ENCODE measurements around the gene BMPER.

Gene BMPER

DNA sequence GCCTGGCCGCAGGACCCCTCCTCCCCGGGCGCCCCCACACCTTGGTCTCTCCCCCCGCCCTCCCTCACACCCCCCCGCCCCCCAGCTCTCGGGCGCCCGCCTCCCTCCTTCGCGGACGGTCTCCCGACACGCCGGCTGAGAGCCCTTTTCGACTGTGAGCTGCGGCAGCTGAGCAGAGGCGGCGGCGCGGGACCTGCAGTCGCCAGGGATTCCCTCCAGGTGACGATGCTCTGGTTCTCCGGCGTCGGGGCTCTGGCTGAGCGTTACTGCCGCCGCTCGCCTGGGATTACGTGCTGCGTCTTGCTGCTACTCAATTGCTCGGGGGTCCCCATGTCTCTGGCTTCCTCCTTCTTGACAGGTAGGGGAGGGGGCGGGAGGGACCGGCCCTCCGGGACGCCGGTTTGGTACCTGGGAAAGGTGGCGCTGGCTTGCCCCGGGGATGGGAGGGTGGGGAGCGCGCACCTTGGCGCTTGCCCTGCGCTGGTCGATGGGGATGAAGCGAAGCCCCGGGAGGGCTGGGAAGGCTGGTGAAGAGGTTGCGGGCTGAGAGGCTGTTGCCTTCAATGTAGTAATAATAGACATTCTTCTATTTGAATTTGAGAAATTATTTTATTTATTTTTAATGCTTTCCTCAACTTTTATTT lies at the start of gene BMPER:
Gene BMPER, plus strand, starts transcription at position 151 of the 644 bp plus-strand sequence. Its CDS starts 75 bp downstream, at position 226.
- peak; percentile 43 to 85 for DNase-seq

DNA sequence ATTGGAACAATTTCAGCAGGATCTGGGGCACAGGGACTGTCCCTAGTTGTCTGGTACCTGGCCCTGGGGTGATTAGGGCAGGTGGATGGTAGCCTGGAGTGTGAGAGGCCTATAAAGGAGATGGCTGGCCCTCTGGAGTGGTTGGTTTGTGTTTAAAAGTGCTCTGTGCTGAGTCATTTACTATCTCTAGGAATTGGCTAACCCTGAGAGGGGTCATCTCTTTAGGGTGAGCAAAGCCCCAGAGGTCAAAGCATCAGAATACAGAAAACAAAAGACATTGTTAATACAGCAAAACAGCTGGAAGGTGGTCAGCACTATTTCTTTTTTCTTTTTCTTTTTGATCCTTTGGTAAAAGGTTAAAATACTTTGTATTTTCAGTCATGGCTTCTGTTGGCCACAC lies 43.4 kb upstream of the BMPER start:
- no peak for DNase-seq

DNA sequence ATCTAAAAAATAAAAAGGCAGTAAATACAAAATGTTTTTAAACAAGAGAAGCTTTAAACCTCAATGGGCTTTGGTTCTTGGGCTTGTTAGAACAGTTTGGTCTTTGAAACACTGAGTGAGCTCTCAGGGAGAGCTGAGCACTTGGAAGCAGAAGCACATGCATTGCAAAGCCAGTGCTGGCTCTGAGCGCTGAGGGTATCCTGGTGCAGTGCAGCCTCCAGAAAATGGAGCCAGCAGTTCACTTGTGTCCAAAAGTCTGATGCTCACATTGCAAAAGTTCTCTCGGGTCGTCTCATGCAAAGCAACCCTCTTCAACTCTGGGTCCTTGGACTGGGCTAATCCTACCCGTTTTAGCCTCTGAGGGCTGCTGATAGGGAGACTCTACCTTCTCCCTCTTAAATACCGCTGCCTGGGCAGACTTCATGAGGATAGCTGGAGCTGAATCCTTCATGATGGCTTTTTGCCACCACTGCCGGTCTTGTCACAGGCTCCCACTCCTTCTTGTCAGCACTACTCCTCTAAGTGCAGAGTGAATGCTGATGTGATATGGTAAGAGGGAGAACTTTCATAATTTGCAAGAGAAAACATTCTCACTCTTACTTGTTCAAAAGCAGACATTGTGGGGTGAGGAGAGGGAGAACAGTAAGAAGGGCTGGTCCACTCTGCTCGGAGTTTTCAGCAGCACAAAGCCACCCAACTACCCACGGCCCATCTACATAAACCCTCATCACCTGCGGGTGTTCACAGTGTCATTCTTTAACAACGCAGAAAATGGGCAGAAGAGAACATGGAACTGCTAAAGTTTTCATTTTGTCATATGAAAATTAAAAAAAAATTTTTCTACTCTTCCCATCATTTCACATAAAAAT lies 42.2 kb upstream of the BMPER start:
- DNase-seq, result no peak

DNA sequence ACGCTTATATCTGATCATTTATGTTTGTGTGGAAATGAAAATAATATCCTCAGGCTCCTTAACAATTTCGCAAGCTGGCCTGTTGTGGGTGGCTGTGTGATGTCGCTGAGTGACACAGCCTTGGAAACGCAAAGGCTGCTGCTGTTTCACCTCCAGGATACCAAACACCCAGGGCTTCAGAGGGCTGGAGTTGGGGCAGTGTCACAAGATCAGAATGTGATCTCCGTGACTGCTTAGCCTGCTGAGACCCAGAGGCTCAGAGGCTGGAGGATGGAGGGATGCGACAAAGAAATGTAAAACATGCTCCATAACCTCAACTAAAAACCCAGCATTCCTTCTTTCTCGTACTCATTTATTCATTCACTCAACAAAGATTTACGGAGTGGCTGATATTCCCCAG lies 37.2 kb upstream of the BMPER start:
- no peak for DNase-seq

DNA sequence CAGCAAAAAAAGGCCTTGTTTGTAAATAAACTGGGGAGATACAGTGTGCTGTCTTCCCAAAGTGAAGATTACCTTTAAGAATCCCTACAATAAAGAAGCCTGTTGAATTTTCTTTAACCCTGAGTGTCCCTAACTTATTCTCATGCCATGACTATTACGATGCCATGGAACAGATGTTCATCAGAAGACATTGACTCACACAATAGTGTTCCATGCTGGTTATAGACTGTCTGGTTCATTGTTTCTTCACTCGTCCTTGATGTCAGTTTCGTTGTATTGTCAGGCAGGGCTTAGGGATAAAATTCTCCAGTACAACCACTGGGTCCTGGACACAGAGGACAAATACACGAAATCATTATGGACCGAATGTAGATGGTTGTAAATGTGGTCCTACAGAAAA lies 36.2 kb upstream of the BMPER start:
- no peak for DNase-seq

DNA sequence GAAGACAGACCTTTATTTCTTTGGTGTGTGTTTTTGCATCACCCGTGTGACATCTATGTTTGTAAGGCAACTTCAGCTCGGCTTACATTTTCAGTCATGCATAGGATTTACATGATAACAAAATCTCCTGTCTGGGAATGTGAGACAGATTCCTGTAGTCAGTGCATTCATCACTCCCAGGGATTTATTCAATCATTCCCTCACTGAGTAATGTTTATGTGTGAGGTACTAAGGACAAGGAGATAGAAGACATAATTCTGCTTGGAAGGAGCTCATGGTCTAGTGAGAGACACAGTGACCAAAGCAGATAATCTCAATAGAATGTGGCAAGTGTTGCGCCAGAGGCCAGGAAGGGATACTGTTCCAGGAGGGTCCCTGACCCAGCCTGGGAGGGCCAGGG lies 35.2 kb upstream of the BMPER start:
- DNase-seq, result no peak

DNA sequence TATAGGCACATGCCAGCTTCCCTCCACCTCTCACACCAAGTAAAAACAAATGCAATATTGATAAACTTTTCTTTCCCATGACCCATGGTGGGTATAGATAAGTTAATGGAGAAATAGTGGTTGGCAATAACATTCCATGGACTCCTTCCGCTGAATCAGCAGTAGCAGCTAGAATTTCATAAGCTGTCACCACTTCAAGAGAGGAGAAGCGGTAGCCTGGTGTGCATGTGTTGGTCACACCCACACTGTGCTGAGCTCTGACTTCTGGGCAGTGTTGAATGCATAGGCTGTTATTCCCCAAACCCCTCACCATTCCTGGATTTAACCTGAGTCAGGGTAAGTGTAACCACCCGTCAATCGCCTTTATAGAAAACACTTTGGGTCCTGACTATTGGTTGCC lies 32.5 kb upstream of the BMPER start:
- DNase-seq, result no peak

DNA sequence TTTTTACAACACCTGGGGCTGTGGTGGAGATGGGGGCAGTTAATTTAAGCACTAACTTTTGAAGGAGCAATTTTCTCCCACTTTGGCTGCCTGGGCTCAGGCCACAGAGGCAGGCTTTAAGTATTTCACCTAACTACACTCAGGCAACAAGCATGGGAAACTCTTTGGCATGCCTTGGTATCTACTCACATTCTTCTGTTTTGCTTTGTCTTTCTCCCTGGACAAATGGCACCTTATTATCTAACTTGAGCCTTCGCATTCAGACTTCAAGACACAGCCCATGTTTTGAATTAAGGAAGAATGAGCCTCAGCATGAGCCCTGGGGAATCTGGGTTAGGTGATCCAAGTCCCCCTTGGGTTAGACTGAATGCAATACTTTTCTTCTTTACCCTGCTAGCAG lies 31.8 kb upstream of the BMPER start:
- DNase-seq, result no peak

DNA sequence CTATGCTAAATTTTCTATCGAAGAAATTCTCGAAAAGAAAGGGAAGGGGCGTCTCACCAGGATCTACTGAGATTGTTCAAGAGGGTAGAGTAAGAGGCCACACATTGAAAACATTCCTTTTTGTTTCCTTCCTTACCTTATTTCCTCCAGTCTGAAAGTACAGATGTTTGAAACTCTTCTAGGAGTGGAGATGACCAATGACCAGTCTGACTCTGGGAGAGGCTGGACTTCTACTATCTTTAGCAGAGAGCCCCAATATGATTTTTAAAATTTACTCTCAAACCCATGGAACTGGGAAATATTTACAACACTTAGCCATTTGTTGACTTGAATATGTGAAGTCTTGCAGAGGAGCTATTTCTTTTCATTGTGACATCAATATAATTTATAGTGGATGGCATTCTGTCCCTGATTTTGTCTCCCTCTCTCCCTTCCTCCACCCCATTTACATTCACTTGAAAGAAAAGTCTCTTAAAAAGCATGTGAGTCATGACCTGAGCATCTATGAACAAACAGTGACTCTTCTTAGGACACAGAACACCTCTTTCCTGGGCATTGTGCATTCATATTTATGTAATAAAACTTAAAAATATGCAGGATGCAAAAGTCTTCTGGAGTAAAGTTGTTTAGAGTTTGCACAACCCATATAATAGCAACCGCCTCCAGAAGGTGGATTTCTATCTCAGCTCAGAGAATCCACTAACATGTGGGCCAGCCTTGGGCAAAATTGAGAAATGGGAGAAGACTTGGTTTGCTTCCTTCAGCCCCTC lies 31.2 kb upstream of the BMPER start:
- DNase-seq, result no peak

DNA sequence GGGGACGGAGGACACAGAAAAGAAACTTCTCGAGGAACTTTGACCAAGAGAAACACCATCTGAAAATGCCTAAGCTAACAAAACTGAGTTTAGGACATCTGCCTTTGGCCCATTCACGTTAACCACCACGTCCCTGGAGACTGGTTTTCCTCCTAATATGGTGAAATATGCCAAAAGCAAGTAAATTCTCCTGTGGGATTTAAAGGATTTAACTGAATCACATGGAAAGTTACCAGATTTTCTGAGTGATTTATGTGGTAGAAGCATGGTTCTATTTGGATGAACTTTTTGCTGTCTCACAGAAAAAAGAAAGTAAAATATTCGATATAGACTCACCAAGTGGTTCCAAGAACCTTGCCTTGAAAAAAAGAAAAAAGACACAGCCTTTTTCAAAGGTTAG lies 30.4 kb upstream of the BMPER start:
- DNase-seq, result no peak

DNA sequence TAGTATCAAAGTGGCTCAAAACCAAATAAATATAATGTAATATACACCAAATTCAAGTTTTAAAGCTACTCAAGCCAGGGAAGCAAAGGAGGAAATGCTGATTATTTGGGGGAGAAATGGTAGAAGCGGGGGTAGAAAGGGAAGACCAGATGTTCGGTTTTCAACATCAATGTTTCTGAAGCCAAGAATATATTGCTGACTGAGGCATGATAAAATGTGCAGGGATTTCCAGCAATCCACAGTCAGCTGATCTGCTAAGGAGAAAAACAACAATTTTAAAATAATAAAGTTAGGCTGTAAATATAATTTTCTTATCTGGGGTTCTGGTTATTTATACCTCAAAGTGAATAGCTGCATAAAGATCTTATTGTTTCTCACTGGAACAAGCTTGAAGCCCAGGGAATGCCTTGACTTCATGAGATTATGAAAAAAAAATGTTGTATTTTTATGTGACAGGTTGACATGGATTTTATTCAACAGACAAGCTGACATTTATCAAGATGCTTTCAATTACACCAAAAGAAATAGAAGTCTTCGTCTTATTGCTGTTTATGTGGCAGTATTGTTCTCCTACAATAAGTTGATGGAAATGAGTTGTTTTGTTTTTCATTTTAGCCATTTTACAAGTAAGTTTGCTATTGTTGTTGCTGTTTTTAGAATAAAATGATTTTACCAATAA lies 28.6 kb upstream of the BMPER start:
- no peak for DNase-seq

DNA sequence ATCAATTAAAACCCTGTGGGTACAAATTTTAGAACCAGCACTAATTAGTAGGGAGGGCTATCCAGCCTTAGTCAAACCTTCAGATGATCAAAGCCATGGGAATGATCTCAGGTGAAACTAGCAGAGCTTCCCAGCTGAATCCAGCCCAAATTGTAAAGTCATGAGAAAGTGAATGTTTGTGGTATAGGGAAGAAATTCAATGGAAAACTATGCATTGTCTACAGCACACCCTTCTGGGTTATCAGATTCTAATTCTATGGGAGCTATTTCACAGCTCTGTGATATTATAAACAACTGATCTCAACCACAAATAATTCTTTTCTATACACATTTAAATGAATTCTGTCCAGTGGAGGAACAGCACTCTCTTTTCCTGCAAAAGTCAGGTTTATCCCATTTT lies 24.6 kb upstream of the BMPER start:
- DNase-seq, result no peak

DNA sequence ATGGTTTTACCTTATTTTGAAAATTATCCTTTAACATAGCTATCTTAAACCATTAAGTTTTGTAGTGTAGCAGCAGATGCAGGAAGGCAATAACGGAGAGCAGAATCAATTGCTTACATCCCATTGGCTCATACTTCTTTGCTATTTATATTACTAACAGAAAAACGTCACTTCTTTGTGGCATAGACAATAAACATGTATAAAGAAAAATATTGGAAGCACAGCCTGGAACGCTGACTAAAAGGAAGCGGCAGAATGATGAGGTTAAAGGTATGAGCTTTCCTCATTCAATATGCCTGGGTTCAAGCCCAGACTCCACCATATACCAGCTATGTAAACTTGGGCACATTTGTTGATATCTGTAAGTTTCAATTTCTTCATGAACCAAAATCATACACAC lies 24.0 kb upstream of the BMPER start:
- DNase-seq, result no peak

DNA sequence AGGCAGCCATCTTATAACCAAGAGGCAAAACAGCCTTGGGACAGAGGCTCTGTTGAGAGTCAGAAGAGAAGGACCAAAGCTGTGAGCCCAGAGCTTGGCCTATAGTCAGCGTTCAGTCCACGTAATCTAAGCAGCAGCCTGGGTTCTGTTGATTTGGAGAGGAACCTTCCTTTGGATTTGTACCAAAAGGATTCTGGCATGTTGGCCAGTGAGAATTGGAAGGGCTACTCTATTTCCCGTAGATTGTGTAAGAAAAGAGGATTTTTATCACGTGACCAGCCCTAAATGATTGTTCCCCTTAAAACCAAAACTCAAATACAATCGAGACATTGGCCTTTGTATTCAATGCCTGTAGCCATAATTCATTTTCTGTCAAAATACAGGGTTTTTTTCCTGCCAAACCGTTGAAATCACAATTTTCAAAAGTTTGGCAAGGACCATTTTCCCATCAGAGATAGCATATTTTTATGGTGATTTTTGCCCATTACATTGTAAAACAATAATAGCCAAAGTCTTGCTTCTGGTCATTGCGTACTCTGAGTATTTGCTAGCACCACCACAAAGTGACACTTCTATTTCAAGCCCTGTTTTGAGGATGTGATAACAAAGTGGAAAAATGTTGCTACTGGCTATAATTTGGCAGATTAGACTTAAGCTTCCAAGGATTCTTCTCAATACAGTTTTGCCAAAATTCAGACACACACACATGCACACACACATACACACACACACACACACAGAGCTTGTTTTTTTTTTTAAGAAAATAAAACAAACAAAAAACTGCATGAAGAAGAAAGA lies 23.1 kb upstream of the BMPER start:
- no peak for DNase-seq

DNA sequence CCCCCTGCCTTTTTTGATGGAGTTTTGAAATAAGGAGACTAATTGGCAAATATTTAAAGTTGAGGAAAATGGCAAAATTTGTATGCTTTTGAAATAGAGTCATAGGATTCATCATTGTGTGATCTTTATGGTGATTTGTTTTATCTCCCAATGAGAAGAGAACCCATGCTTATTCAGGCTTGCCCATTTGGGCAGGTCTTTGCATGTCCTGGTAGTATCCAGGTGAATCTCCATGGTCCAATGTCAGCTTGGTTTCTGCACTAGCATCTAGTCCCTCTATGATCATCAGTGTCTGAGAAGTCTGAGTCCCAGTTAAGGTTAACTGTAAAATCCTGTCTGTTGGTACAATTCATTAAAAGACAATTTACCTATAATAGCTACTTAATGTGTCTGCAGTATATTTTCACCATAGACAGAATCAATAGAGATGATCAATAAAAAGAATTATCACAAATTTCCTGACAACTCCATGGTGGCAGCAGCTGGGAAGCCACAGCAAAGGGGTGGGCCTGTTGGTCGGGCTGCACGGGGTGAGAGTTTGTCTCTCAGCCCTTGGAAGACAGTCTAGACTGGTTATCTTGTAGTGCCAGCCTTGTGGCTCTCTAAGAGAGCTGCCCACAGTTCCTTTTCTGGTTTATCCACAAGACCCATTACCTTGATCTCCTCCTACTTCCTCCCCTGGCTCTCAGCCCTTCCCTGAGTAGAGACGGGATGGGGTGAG lies 22.2 kb upstream of the BMPER start:
- no peak for DNase-seq

DNA sequence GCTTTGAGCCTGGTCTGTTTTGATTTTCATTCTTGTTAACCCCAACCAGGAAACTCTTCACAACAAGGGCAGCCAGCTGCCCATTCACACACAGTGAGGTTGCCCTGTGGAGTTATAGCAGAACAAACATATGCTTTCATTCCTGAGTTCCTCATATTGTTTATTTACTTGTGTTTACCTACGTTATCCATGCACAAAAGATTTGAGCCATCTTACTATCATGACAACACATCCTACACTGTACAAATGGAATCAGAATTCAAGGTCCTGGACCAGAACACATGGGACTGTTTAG lies 21.7 kb upstream of the BMPER start:
- no peak for DNase-seq

DNA sequence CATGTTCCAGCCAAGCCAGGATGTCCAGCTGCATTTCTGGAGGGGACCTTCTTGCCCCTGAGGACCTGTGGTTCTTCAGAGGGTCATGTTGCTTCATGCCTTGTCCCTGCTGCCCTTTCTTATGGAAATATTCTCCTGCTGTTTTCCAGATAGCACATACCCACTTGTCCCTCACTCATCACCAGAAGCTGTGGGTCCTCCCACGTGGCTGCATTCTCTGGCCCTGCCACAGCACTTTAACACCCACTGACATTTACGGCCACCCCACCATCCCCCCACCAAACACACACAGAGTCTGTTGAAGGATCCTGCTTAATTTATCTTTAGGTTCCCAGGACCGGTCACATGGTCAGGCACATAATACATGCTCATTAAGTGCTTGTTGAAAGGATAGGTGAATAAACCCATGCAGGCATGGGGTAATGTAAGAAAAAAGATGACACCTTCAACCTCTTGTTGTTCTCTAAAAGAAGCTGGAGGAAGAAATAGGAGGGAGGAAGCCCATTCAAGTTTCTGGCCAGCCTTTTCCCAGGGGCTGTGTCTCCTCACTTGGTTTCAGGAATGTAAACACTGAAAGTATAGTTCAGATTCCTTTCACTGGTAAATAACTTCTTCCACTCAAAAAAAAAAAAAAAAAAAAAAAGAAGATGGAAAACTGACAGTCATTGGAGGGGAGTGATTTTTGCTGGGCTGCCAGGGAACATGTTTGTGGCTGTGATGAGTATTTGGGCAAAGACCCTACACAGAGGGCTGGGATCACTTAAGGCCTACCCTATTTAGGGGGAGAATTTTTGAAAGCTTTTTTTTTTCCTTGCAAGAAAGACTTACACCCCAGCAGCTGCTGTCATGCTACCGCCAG lies 19.8 kb upstream of the BMPER start:
- no peak for DNase-seq

DNA sequence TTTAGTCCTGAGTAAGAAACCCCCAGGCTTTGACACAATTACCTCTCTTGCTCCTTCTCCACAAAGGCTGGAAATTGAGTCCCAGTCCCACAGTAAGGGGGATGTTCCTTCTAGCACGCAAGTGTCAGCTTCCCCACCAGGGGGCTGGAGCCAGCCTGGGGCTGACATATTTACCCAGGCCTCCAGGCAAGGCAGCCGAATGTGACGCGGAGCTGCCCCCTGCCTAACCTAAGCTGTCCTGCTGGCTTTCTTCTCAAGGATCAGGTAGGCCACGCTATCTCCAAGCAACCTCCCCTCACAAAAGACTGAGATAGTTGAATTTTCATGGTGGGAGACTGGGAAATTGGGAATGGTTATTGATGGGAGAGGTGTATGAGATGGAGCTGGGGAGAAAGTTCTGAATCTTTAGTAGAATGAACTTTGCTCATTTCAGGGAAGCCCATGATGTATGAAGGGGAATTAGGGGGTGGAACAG lies 19.2 kb upstream of the BMPER start:
- DNase-seq, result peak; percentile 7 to 52

DNA sequence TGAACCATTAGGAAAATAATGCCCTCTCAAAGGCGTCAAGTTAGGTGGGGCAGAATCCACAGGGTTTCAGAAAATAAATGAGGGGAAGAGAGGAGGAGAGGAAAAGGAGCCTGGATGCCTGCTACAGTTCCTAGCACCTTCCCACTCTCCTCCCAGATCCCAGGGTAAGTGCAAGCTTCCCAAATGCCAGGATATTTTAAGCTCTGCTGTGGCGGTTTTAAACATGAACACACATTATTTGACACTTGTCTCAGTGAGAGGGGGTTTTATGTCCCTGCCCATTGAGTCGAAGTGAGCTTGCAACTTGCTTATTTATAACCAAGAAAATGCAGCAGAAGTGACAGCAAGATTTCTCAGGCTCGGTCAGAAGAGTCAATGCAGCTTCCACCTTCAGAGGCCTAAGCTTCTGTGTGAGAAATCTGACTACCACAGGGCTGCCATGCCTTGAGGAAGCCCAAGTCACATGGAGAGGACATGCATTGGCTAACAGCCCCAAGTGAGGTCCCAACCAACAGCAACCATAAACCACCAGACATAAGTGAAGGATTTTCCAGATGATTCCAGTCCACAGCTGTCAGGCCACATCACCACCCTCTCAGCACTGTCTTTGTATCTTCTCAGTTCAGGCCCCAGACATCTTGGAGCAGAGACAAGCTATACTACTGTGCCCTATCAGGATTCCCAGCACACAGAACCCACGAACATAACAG lies 17.9 kb upstream of the BMPER start:
- DNase-seq, result no peak

DNA sequence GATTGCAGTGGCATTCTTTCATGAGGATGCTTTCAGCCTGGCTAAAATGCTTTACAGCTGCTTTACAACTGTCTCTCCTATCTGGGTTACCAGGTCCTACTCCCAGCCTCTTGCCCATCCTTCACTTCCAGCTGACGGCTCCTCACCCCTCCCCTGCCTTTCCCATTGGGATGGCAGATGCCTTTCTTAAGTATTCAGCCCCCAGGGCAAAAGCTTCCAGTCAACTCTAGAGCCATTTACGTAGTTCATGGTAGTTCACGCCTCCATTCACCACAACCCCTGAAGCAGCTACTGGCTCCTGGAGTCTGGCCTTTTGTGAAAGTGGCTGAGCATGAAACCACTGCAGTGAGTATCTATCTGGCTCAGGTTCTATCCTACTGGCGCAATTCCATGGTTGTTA lies 17.2 kb upstream of the BMPER start:
- DNase-seq, result peak in 1 of 2 experiments; percentile 19
